H54 (cell line): Measurements from ENCODE around the gene HAVCR2.
"Not testable (repeated sequence)": the region's sequence is repeated elsewhere in the genome, so short reads cannot be mapped to it uniquely, and the experiment has no call there.

ENCODE experiments used
- DNase-seq: peaks from one replicate; pipeline ENCODE4 v3.0.0; 2011; ENCODE audit warnings: low spot score, mixed read lengths; ENCODE audit not compliant: insufficient read length
- FAIRE-seq: peaks from 3 replicates; lab custom pipeline; 2011; peaks lifted over from hg19 to GRCh38; lab: Jason Lieb, UNC
- POLR2A ChIP-seq: IDR thresholded peaks from 2 replicates; pipeline ENCODE4 v1.6.1; 2011; ENCODE audit warnings: low read depth, mild to moderate bottlenecking, low read length

HAVCR2 gene

GRCh38 chr5:157068339-157068738 is 40.5 kb downstream of the HAVCR2 start:
- no peak for DNase-seq
- TF ChIP-seq POLR2A, result no peak
- FAIRE-seq, result no peak

- FAIRE-seq, result no peak
- no peak for TF ChIP-seq POLR2A
Observed at GRCh38 chr5:157067005-157067404, 41.8 kb downstream of the HAVCR2 start.

GRCh38 chr5:157066080-157066479 is 42.8 kb downstream of the HAVCR2 start:
- no peak for TF ChIP-seq POLR2A
- DNase-seq (no peak), FAIRE-seq (no peak)

More at GRCh38 chr5:157067005-157067404, 41.8 kb downstream of the HAVCR2 start:
- DNase-seq, result no peak

GRCh38 chr5:157063776-157064430 is 44.9 kb downstream of the HAVCR2 start:
- no peak for TF ChIP-seq POLR2A
- DNase-seq (no peak), FAIRE-seq (no peak)

- no peak for FAIRE-seq
- DNase-seq, result no peak
- no peak for TF ChIP-seq POLR2A
Observed at GRCh38 chr5:157059891-157060290, 49.0 kb downstream of the HAVCR2 start.

GRCh38 chr5:157059093-157059539 is 49.7 kb downstream of the HAVCR2 start, which contains the start of gene HAVCR1:
Gene HAVCR1, minus strand, starts transcription at chr5:157059116. Its CDS starts 1,173 bp downstream, at chr5:157057943.
- no peak for TF ChIP-seq POLR2A
- DNase-seq, result no peak
- no peak for FAIRE-seq

GRCh38 chr5:157057459-157058370 is 51.1 kb downstream of the HAVCR2 start:
- TF ChIP-seq POLR2A, result no peak
- no peak for FAIRE-seq

GRCh38 chr5:157056848-157057247 is 52.0 kb downstream of the HAVCR2 start:
- not testable (repeated sequence) for FAIRE-seq, DNase-seq

More at GRCh38 chr5:157057459-157058370, 51.1 kb downstream of the HAVCR2 start:
- DNase-seq, result no peak

GRCh38 chr5:157051604-157052245 is 57.1 kb downstream of the HAVCR2 start:
- no peak for DNase-seq
- FAIRE-seq, result no peak
- no peak for TF ChIP-seq POLR2A

GRCh38 chr5:157050050-157050449 is 58.8 kb downstream of the HAVCR2 start:
- no peak for TF ChIP-seq POLR2A
- DNase-seq, result no peak
- no peak for FAIRE-seq

- TF ChIP-seq POLR2A, result no peak
- no peak for DNase-seq
- no peak for FAIRE-seq
Observed at GRCh38 chr5:157049605-157050004, 59.2 kb downstream of the HAVCR2 start.

- no peak for DNase-seq
- TF ChIP-seq POLR2A, result no peak
- FAIRE-seq, result no peak
Observed at GRCh38 chr5:157047898-157048297, 60.9 kb downstream of the HAVCR2 start.

- DNase-seq, FAIRE-seq: not testable (repeated sequence)
Observed at GRCh38 chr5:157047016-157047415, 61.8 kb downstream of the HAVCR2 start.

- DNase-seq (no peak), FAIRE-seq (no peak)
- no peak for TF ChIP-seq POLR2A
Observed at GRCh38 chr5:157046041-157046440, 62.8 kb downstream of the HAVCR2 start.
